ENCODE data around the gene FEZF2. TPM values are rescaled to one million over a fixed set of nuclear protein-coding genes. Genes with fewer than 3 reads are reported as not detected.

FEZF2 gene
- total RNA-seq, 3 donors from 2014 or later, result not detected

GRCh38 chr3:62392626-62393292 lies 19.4 kb upstream of the FEZF2 start:
- Histone ChIP-seq H3K4me1 (ENCODE audit: low read depth) (no peaks in the 10 kb centered on the region), H3K36me3 (ENCODE audit: low read depth) (no peaks in the 10 kb centered on the region), H3K4me3 (no peak overlapping the region), H3K9me3 (no peaks in the 10 kb centered on the region)
- intact Hi-C loops (cut with DNase I, micrococcal nuclease), result no loop called here
- no peak for TF ChIP-seq CTCF (IDR thresholded peaks at IDR 0.05)
- ATAC-seq, result no peak
- DNase-seq, result no peak

GRCh38 chr3:62387251-62387650 lies 13.9 kb upstream of the FEZF2 start:
- Histone ChIP-seq H3K36me3 (ENCODE audit: low read depth) (no peaks in the 10 kb centered on the region), H3K9me3 (no peaks in the 10 kb centered on the region), H3K4me3 (no peak overlapping the region), H3K4me1 (ENCODE audit: low read depth) (no peaks in the 10 kb centered on the region)
- TF ChIP-seq CTCF (IDR thresholded peaks at IDR 0.05), result no peak
- no peak for DNase-seq
- intact Hi-C loops (cut with DNase I, micrococcal nuclease), result no loop called here
- ATAC-seq, result no peak

- DNase-seq (no peak), ATAC-seq (no peak)
- no peaks in the 10 kb centered on the region for H3K36me3 ChIP-seq (ENCODE audit: low read depth)
- intact Hi-C loops (cut with DNase I, micrococcal nuclease), result no loop called here
- no peaks in the 10 kb centered on the region for H3K4me1 ChIP-seq (ENCODE audit: low read depth)
- H3K4me3 ChIP-seq, result no peak overlapping the region
- no peaks in the 10 kb centered on the region for H3K9me3 ChIP-seq
- TF ChIP-seq CTCF (IDR thresholded peaks at IDR 0.05), result no peak
Observed at GRCh38 chr3:62379321-62379798, 6.0 kb upstream of the FEZF2 start.

GRCh38 chr3:62378921-62379320 lies 5.6 kb upstream of the FEZF2 start:
- no peak for TF ChIP-seq CTCF (IDR thresholded peaks at IDR 0.05)
- DNase-seq (no peak), ATAC-seq (no peak)
- intact Hi-C loops (cut with DNase I, micrococcal nuclease), result no loop called here
- Histone ChIP-seq H3K4me3 (no peak overlapping the region), H3K4me1 (ENCODE audit: low read depth) (no peaks in the 10 kb centered on the region), H3K9me3 (no peaks in the 10 kb centered on the region), H3K36me3 (ENCODE audit: low read depth) (no peaks in the 10 kb centered on the region)

GRCh38 chr3:62378311-62378789 lies 5.0 kb upstream of the FEZF2 start:
- Histone ChIP-seq H3K9me3 (no peaks in the 10 kb centered on the region), H3K36me3 (ENCODE audit: low read depth) (no peaks in the 10 kb centered on the region), H3K4me3 (no peak overlapping the region), H3K4me1 (ENCODE audit: low read depth) (no peaks in the 10 kb centered on the region)
- no peak for DNase-seq
- intact Hi-C loops (cut with DNase I, micrococcal nuclease), result no loop called here
- TF ChIP-seq CTCF (IDR thresholded peaks at IDR 0.05), result no peak
- no peak for ATAC-seq
